Neural cell (in vitro differentiated cells): ENCODE results near the gene MBD3L2B.

Experiments used
- EZH2 ChIP-seq: fragments of 200-600, 300-800 bp; shearing (Covaris generic), sonication (generic); IDR thresholded peaks from 2 replicates; pipeline ENCODE4 v1.6.1; 2014; ENCODE audit warnings: antibody characterized with exemption, low read length, borderline replicate concordance, mild to moderate bottlenecking; ENCODE audit not compliant: insufficient read depth, poor library complexity, severe bottlenecking
- POLR2AphosphoS5 ChIP-seq: IDR thresholded peaks from 2 replicates; pipeline ENCODE4 v1.6.1; 2012

- TF ChIP-seq EZH2 (no peak), POLR2AphosphoS5 (no peak)
These were observed 33.4 kb downstream of the MBD3L2B start for GRCh38 chr19:6987850-6988249.
